Heart left ventricle (tissue), 16 donors: ENCODE measurements around the gene ERCC4. TPM values are rescaled to one million over a fixed set of nuclear protein-coding genes. Genes with fewer than 3 reads are reported as not detected.

Experiments used
- ATAC-seq, 4 donors: fragments of 200-7000 bp; cut with Tn5 transposase; one replicate each; pipeline ENCODE4 v1.9.1; 2020 to 2022; ENCODE audit warnings: moderate library complexity in 4 of 4, mild to moderate bottlenecking in 3 of 4, moderate number of reproducible peaks in 1 of 4
- DNase-seq, 5 donors: peaks; one replicate each; pipeline ENCODE4 v3.0.0-alpha.2; 2020
- H3K27ac ChIP-seq, 12 donors: fragments of 200-600 bp; sonication (generic) in 4 of 12; one replicate each; pipeline versions ENCODE4 v1.5.0 to v1.8.0; 2016 to 2022; ENCODE audit warnings: mild to moderate bottlenecking in 2 of 12
- H3K27me3 ChIP-seq, 9 donors: fragments of 200-600 bp; sonication (generic) in 2 of 9; one replicate each; pipeline versions ENCODE4 v1.5.1 to v1.8.0; 2016 to 2022; ENCODE audit warnings: mild to moderate bottlenecking in 3 of 9
- H3K36me3 ChIP-seq, 9 donors: fragments of 200-600 bp; sonication (generic) in 2 of 9; one replicate each; pipeline versions ENCODE4 v1.5.0 to v1.8.0; 2018 to 2022; ENCODE audit warnings: mild to moderate bottlenecking in 2 of 9
- H3K4me1 ChIP-seq, 12 donors: fragments of 200-600 bp; sonication (generic) in 4 of 12; one replicate each; pipeline versions ENCODE4 v1.5.0 to v1.8.0; 2016 to 2022; ENCODE audit warnings: mild to moderate bottlenecking in 3 of 12
- H3K4me3 ChIP-seq, 12 donors: fragments of 200-600 bp; sonication (generic) in 4 of 12; one replicate each; pipeline versions ENCODE4 v1.5.0 to v1.8.0; 2017 to 2022; ENCODE audit warnings: mild to moderate bottlenecking in 9 of 12, moderate library complexity in 4 of 12
- H3K9me3 ChIP-seq, 12 donors: fragments of 200-600 bp; sonication (generic) in 4 of 12; one replicate each; pipeline versions ENCODE4 v1.5.0 to v1.8.0; 2016 to 2022; ENCODE audit warnings: mild to moderate bottlenecking in 1 of 12
- POLR2A ChIP-seq, 2 donors: fragments of 450-650 bp; IDR thresholded peaks; one replicate each; pipeline ENCODE4 v1.6.1; 2017; ENCODE audit warnings: antibody characterized with exemption in 2 of 2, mild to moderate bottlenecking in 2 of 2, moderate library complexity in 2 of 2
- WGBS, 4 donors: extraction: QIAGEN DNeasy Blood & Tissue Kit in 2 of 4; methylation state at CpG; one replicate each; pipeline versions ENCODE4 v1.1.5 to v1.1.7; 2013 to 2018; 5-methylcytosine and 5-hydroxymethylcytosine counted together
- intact Hi-C, 10 donors: fragments of 100-400 bp; cut with DNase I; formaldehyde crosslinking; loops; one replicate each; pipeline versions ENCODE4 v1.11.1 to v1.14.2; 2022
- polyA plus RNA-seq, 2 donors: library from polyadenylated mRNA; stranded (reverse); fragments of 200-250 nt; gene quantifications; one replicate each; pipeline ENCODE4 v1.2.3, GENCODE V29; 2013
- total RNA-seq, 9 donors: library from RNA; depleted of rRNA in 2 of 9; stranded (reverse); fragments of >200 nt in 2 of 9; fragmentation: NEBNext Ultra II Directional in 3 of 9; extraction: Animal tissue kit (Norgen Biotek cat#: 25700) in 3 of 9; gene quantifications; one replicate each; pipeline versions ENCODE4 v1.1.0 to v1.2.4, GENCODE V29; 2016 to 2023
- TF ChIP-seq, protein P1 (sequence below), 12 donors: fragments of 200-600 bp; sonication (generic) in 4 of 12; IDR thresholded peaks; one replicate each; pipeline versions ENCODE4 v1.5.0 to v1.8.0; 2018 to 2022; ENCODE audit warnings: antibody characterized with exemption in 12 of 12, mild to moderate bottlenecking in 5 of 12
- donor health status: ischemic (EF 13 %, LVEDD 7.1; RV severe dilation, severe dysfunction).
- donor health status: healthy with polysubstance abuse.
- donor health status: DM: no; HTN: yes; CAD: no.
- donor health status: DM: no; HTN: no; CAD: no.
- donor health status: ischemic (EF 25% LVEDD 6.9; RV normal size, moderate dysfunction).
- donor health status: ischemic (EF 25% LVEDD 5.7; RV mildly dilated, moderate dysfunction).
- donor health status: healthy.
- donor health status: DM: yes; HTN: yes; CAD: no.
- donor health status: ischemic (EF 35%, LVEDD 5.7; RV mildly dilated, moderate dysfunction).
- donor health status: nonischemic (EF 11% LVEDD 7.7; RV severe dilation, severe dysfunction).
- donor health status: DM: yes; HTN: yes; CAD: no.
- donor health status: PGD.
- donor health status: ischemic (EF 29% LVEDD 5.4; RV normal size, mild dysfunction).
- donor health status: nonischemic (EF 23%, LVEDD 6.1; RV moderate dilation, normal function).

Gene ERCC4
- total and polyA plus RNA-seq, 11 donors = 1.4 to 15.2 (median 8.1) TPM

DNA sequence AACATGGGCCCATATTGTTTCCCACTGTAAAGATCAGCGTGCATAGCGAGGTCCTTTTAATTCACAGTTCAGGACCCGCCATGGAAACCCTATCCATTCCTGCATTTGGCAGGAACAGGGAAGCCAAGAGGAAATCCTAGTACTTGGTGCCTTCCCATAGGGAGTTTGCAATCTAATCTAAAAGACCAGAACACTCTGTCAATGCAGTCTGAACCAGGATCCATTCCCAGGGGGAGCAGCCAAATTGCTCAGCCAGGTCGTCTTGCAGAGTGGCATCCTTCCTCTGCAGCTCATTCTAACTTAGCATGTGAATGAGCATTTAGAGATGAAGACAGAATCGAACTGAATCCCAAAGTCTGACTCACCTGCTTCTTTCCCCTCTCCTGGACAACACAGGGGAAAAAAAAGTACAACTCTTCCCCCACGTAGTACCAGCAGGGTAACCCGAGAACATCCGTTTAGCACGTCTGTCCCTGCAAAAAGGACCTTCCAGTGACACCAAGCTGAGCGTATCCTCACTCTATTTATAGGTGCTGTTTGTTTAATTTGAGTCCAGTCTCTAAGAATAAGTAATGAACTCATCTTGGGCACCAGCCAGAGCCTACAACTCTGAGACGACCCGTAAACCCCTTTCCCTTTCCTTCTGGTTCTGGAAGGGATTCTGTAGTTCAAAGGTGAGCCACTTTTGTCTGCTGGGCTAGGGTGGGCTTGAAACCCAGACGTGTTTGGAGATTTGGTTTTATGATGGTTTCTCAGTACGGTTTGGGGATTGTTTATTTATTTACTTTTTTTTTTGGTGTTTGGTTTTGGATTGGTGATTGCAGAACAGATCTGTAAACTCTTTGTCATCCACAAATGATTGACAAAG, 74.5 kb downstream of the ERCC4 start:
- peaks cover 0 to 38% (median 29%) of the 10 kb centered on the region in 12 donors for H3K4me1 ChIP-seq
- H3K36me3 ChIP-seq = no peaks in the 10 kb centered on the region
- no peaks in the 10 kb centered on the region for H3K9me3 ChIP-seq
- peak overlapping the region in 8 of 12 donors; percentile 5 to 34 (median 22) for H3K4me3 ChIP-seq
- no peaks in the 10 kb centered on the region for H3K27me3 ChIP-seq
- ATAC-seq = peak; percentile 91 to 95 (median 93)
- H3K27ac ChIP-seq = peak overlapping the region; percentile 45 to 90 (median 75)
- intact Hi-C loops = loop anchor here in 3 of 10 donors (5.0 kb wide), 2 partner anchors 57 to 193 kb away; no protein-coding TSS in a partner anchor
- peak in 4 of 5 donors; percentile 55 to 74 (median 62) for DNase-seq
- TF ChIP-seq POLR2A (IDR thresholded peaks at IDR 0.05) = no peak
- TF ChIP-seq, protein P1, sequence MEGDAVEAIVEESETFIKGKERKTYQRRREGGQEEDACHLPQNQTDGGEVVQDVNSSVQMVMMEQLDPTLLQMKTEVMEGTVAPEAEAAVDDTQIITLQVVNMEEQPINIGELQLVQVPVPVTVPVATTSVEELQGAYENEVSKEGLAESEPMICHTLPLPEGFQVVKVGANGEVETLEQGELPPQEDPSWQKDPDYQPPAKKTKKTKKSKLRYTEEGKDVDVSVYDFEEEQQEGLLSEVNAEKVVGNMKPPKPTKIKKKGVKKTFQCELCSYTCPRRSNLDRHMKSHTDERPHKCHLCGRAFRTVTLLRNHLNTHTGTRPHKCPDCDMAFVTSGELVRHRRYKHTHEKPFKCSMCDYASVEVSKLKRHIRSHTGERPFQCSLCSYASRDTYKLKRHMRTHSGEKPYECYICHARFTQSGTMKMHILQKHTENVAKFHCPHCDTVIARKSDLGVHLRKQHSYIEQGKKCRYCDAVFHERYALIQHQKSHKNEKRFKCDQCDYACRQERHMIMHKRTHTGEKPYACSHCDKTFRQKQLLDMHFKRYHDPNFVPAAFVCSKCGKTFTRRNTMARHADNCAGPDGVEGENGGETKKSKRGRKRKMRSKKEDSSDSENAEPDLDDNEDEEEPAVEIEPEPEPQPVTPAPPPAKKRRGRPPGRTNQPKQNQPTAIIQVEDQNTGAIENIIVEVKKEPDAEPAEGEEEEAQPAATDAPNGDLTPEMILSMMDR (IDR thresholded peaks at IDR 0.05) = no peak
- 20 to 33% (median 25%) methylated on average over 14 of the region's 14 CpGs for WGBS, 4 donors

GRCh38 chr16:13995194-13995593, 75.2 kb downstream of the ERCC4 start:
- ATAC-seq (no peak), DNase-seq (no peak)
- 85 to 100% (median 86%) methylated on average over 1 of the region's 1 CpG for WGBS, 4 donors
- TF ChIP-seq, protein P1 (IDR thresholded peaks at IDR 0.05) = no peak
- TF ChIP-seq POLR2A (IDR thresholded peaks at IDR 0.05) = no peak
- H3K4me1 ChIP-seq = peaks cover 0 to 45% (median 36%) of the 10 kb centered on the region in 12 donors
- no peaks in the 10 kb centered on the region for H3K36me3 ChIP-seq
- no peak overlapping the region for H3K4me3 ChIP-seq
- no peaks in the 10 kb centered on the region for H3K9me3 ChIP-seq
- intact Hi-C loops = loop anchor here in 3 of 10 donors (5.0 kb wide), 2 partner anchors 58 to 192 kb away; no protein-coding TSS in a partner anchor
- peak overlapping the region; percentile 45 to 90 (median 75) for H3K27ac ChIP-seq
- no peaks in the 10 kb centered on the region for H3K27me3 ChIP-seq

DNA sequence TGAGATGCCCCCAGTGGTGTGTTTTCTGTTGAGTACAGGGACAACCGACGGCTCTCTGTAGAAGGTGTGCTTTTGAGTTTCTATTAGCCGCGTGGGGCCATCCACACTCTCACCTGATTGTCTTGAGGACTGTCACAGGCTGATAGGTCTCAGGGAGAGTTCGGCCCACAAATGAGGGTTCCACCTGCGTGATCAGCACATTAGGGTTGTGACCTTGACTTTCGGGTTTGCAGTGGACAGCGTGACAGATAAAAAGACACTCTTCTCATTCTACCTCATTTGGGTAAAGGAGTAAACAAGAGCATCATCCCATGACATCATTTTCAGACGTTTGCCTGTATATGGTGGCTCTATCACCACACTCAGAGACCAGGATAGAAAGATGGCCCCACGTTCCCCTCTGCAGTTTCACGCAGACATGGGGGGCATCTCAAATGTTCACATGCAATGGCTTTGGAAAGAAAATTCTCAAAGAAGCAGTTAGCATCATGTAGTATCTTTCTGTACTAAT, 76.9 kb downstream of the ERCC4 start:
- Histone ChIP-seq H3K4me3 (no peak overlapping the region), H3K9me3 (no peaks in the 10 kb centered on the region), H3K4me1 (peaks cover 0 to 60% (median 41%) of the 10 kb centered on the region in 12 donors), H3K36me3 (no peaks in the 10 kb centered on the region), H3K27ac (peak overlapping the region in 3 of 12 donors; percentile 14 to 78 (median 32)), H3K27me3 (no peaks in the 10 kb centered on the region)
- no peak for ATAC-seq
- DNase-seq = no peak
- intact Hi-C loops = loop anchor here in 3 of 10 donors (5.0 kb wide), 2 partner anchors 60 to 190 kb away; no protein-coding TSS in a partner anchor
- WGBS, 4 donors = 84 to 93% (median 88%) methylated on average over 11 of the region's 11 CpGs
- TF ChIP-seq, protein P1 (IDR thresholded peaks at IDR 0.05) = no peak
- no peak for TF ChIP-seq POLR2A (IDR thresholded peaks at IDR 0.05)

GRCh38 chr16:13997526-13997925, 77.6 kb downstream of the ERCC4 start:
- intact Hi-C loops = loop anchor here in 3 of 10 donors (5.0 kb wide), 2 partner anchors 60 to 190 kb away; no protein-coding TSS in a partner anchor
- H3K4me1 ChIP-seq = peaks cover 0 to 66% (median 45%) of the 10 kb centered on the region in 12 donors
- DNase-seq (no peak), ATAC-seq (no peak)
- H3K27me3 ChIP-seq = no peaks in the 10 kb centered on the region
- H3K36me3 ChIP-seq = no peaks in the 10 kb centered on the region
- TF ChIP-seq, protein P1 (IDR thresholded peaks at IDR 0.05) = no peak
- TF ChIP-seq POLR2A (IDR thresholded peaks at IDR 0.05) = no peak
- WGBS, 4 donors = 74 to 82% (median 81%) methylated on average over 4 of the region's 4 CpGs
- H3K4me3 ChIP-seq = no peak overlapping the region
- peak overlapping the region in 6 of 12 donors; percentile 14 to 88 (median 78) for H3K27ac ChIP-seq
- H3K9me3 ChIP-seq = no peaks in the 10 kb centered on the region
